Hematopoietic multipotent progenitor cell treated with erythropoietin and hydrocortisone succinate and interleukin-3 and kit ligand, for 15 days (in vitro differentiated cells): ENCODE measurements around the gene VPREB1.
"Not testable (repeated sequence)": the region's sequence is repeated elsewhere in the genome, so short reads cannot be mapped to it uniquely, and the experiment has no call there.

ENCODE experiments used
- DNase-seq: peaks from one replicate; pipeline ENCODE4 v3.0.0-alpha.2; 2015; ENCODE audit warnings: low spot score

Gene VPREB1

DNA sequence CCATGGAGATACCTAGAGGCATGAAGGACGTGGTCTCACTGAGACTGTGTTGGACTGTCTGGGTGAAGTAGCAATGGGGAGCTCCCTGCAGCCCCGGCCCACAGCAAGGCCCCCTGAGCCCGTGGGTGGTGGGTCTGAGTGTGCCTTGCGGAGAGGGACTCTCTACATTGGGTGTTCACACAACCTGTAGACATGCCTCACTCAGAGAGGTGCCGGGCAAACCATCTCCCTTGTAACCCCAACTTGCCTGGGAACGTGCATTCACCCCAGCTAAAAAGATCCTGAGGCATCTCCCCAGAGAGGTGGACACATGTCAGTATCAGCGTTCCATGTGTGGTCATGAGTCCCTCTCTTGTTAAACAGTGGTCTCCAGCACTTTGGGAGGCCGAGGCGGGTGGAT, 2.1 kb downstream of the VPREB1 start:
- DNase-seq = no peak

DNA sequence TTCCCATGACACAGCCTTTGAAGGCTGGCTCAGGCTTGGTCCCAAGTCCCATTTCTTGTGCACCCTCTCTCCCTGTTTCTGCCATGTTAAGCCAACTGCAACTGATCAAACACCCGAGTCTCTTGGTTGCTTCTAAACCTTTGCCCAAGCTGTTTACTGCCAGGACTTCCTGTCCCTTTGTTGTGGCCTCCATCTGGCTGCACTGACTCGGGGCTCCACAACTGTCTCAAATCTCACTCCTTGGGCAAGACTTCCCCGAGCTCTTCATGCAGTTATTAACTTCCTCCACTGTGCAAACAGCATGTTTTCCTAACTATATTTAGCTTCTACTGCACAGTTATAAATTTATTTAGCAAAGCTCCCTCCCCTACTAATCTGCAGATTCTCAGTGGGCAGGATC, 4.3 kb downstream of the VPREB1 start:
- DNase-seq = no peak

DNA sequence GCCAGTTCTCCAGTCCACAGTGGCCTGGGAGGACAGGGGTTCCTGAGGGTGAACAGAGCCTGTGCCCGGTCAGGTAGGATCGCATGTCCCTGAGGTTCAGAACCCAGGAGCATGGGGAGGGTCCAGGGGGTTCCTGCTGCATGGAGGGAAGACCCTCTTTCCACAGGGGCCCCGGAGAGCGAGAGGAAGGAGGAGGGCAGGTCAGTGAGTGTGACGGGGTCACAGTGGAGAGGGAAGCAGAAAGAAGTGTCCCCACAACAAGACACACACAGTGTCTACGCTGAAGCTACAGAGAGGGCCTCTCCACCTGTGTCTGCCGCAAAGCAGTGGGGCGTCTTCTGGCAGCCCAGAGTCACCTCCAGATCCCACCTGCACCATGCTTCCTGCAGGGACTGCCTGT, 6.1 kb downstream of the VPREB1 start:
- DNase-seq = not testable (repeated sequence)

DNA sequence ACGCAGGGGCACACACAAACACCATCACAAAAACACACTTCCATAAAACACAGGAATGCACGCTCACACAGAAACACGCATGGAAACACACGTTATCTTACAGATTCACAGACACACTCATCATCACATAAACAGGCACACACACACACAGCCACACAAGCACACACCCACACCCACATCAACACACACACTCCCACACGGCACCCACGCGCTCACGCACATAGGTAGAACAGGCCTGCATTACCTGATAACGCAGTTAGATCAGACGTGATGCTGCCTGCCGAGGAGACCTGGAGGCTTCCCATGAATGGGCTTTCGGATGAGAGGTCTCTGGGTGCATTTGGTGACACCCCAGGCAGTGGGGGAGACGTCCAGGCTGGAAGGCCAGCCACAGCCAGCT, 11.5 kb downstream of the VPREB1 start:
- DNase-seq = not testable (repeated sequence)

DNA sequence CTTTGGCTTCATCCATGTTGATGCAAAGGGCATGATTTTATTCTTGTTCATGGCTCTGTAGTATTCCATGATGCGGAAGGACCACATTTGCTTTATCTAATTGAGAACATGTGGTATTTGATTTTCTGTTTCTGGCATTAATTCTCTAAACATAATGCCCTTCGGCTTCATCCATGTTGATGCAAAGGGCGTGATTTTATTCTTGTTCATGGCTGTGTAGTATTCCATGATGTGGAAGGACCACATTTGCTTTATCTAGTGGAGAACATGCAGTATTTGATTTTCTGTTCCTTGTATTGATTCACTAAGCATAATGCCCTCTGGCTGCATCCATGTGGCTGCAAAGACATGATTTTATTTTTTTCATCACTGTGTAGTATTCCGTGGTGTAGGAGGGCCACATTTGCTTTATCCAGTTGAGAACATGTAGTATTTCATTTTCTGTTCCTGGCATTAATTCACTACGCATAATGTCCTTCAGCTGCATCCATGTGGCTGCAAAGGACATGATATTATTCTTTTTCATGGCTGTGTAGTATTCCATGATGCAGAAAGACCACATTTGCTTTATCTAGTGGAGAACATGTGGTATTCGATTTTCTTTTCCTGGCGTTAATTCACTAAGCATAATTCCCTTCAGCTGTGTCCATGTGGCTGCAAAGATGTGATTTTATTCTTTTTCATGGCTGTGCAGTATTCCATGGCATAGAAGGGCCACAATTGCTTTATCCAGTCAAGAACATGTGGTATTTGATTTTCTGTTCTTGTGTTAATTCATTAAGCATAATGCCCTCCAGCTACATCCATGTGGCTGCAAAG, 14.2 kb downstream of the VPREB1 start:
- DNase-seq = not testable (repeated sequence)

DNA sequence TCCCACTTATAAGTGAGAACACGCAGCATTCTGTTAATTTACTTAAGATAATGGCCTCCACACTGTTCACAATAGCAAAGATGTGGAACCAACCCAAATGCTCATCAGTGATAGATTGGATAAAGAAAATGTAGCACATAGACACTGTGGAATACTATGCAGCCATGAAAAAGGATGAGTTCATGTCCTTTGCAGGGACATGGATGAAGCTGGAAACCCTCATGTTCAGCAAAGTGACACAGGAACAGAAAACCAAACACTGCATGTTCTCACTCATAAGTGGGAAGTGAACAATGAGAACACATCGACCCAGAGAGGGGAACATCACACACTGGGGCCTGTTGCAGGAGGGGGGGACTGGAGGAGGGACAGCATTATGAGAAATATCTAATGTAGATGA, 15.6 kb downstream of the VPREB1 start:
- not testable (repeated sequence) for DNase-seq

DNA sequence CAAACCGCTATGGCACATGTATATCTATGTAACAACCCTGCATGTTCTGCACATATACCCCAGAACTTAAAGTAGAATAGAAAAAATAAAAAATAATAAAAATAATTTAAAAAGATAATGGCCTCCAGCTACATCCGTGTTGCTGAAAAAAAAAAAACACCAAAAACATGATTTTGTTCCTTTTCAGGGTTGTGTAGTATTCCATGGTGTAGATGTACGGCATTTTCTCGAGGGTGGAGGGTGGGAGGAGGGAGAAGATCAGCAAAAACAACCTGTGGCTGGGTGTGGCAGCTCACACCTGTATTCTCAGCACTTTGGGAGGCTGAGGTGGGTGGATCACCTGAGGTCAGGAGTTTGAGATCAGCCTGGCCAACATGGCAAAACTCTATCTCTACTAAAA, 16.0 kb downstream of the VPREB1 start:
- DNase-seq = not testable (repeated sequence)

DNA sequence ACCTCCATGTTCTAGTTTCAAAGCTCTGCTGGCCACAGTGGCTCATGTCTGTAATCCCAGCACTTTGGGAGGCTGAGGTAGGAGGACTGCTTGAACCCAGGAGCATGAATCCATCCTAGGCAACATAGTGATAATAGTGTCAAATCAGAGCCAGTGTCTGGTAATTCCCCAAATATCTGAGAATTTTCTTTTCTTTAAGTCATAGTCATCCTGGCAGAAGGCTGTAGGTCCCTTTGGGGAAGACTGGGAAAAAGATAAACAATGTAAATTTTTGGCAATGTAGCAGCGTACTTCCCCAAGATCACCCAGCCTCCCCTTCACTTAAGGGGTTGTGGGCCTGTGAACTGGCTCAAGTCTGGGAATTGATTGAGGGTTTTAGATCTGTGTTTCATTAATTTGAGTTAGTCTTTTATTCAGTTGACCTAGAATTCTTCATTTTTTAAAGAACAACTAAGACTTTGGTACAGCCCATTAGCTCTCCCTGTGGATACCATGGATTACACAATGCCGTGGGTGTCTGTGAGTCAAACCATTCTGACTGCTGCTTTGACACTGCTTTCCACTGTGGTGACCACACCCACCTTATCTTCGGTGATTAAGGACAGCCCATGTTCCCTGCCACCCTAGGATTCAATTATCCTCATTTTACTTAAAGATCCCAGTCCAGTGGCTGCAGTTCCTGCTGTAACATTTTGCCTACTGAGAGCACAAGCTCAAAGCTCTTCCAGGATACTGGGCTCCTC, 17.9 kb downstream of the VPREB1 start:
- not testable (repeated sequence) for DNase-seq

DNA sequence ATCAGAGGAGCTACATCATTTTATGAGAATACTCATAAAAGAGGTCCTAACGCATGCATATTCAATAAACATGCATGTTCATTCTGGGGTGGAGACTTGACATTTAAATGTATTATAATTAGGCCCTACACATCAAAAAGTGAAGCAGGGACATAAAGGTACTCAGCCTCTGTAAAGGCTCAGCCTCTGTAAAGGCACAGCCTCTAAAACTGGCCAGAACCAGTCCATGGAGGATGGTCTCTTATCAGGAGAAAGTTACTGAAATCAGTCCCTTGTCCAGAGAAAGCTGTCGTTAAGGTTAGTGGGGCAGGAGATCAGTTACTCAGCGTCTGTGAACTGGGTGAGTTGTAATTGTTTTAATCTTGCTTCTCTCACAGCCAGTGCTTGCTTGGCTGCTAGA, 19.2 kb downstream of the VPREB1 start:
- DNase-seq = not testable (repeated sequence)

DNA sequence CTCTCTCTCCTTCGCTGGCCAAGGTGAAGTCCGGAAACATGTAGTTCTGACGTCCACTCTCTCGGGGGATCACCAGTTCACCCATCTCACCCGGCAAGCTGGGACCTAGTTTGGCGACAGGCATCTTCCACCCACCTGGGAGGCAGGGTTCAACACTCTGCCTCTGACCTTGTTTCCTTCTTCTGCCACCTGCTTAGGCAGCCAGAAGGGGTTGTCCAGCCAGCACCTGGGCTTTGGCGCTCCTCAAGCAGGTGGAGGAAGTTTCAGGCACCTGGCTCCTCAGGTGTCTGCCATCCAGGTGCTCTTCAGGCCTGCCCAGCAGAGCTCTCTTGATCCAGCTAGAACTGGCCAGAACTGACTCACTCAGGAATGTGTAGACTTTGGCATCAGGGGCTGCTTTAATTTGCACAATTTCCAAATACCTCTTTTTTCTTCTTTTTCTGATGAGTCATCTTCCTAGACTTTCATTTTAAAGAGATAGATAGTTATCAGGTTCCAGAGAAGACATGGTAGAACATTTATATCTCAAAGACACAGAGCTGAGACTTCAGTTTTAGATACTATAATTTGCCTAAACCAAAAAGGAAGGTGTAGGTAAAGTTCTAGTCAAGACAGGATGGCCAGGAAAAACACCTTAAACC, 25.6 kb downstream of the VPREB1 start:
- not testable (repeated sequence) for DNase-seq

DNA sequence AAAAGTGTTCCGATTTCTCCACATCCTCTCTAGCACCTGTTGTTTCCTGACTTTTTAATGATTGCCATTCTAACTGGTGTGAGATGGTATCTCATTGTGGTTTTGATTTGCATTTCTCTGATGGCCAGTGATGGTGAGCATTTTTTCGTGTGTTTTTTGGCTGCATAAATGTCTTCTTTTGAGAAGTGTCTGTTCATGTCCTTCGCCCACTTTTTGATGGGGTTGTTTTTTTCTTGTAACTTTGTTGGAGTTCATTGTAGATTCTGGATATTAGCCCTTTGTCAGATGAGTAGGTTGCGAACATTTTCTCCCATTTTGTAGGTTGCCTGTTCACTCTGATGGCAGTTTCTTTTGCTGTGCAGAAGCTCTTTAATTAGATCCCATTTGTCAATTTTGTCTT, 32.8 kb downstream of the VPREB1 start:
- not testable (repeated sequence) for DNase-seq

DNA sequence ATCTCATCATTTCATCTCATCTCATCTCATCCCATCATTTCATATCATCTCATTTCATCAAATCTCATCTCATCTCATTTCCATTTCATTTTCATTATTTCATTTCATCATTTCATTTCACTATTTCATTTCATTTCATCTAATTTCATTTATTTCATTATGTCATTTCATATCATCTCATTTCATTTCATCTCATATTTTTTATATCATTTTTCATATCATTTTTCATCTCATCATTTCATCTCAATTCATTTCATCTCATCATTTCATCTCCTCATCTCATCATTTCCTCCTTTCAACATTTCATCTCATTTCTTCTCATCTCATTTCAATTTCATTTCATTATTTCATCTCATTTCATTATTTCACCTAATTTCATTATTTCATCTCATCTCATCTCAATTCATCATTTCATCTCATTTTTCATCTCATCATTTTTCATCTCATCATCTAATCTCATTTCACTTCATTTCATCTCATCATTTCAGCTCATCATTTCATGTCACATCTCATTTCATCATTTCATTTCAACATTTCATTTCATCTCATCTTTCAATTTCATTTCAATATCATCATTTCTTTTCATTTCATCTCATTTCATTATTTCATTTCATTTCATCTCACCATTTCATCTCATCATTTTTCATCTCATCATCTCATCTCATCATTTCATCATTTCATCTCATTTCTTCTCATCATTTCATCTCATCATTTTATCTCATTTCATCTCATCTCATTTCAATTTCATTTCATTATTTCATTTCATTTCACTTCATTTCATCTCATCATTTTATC, 40.6 kb downstream of the VPREB1 start:
- DNase-seq = not testable (repeated sequence)

DNA sequence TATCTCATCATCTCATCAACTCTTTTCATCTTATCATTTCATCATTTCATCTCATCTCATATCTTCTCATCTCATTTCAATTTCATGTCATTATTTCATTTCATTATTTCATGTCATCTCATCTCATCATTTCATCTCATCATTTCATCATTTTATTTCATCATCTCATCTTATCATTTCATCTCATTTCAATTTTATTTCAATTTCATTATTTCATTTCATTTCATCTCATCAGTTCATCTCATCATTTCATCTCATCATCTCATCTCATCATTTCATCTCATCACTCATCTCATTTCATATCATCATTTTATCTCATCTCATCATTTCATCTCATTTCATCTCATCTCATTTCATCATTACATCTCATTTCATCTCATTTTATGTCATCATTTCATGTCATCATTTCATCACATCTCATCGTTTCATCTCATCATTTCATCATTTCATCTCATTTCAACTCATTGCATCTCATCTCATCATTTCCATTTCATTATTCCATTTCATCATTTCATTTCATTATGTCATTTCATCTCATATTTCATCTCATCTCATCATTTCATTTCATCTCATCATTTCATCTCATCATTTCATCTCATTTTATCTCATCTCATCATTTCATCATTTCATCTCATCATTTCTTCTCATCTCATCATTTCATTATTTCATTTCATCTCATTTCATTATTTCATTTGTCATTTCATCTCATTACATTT, 42.0 kb downstream of the VPREB1 start:
- not testable (repeated sequence) for DNase-seq

DNA sequence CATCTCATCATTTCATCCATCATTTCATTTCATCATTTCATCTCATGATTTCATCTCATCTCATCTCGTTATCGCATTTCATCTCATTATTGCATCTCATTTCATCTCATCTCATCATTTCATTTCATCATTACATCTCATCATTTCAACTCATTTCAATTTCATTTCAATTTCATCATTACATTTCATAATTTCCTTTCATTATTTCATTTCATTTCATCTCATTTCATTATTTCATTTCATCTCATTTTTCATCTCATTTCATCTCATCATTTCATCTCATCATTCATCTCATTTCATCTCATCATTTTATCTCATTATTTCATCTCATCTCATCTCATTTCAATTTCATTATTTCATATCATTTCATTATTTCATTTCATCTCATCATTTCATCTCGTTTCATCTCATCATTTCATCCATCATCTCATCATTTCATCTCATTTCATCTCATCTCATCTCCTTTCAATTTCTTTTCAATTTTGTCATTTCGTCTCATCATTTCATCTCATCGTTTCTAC, 42.6 kb downstream of the VPREB1 start:
- DNase-seq = not testable (repeated sequence)

DNA sequence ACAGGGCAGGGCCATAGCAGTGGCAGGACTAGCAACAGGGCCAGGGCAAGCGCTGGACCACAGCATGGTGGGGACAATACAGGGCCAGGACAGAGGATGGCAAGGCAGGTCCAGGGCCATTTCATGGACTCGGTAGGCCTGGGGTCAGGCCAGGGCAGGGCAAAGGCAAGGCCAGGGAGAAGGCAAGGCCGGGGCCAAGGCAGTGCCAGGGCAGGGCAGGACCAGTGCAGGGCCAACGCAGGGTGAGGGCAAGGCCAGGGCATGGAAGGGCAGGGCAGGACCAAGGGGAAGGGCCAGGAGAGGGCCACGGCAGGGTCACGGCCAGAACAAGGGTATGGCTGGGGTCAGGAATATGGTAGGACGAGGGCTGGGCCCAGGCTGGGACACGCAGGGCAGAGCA, 45.1 kb downstream of the VPREB1 start:
- DNase-seq = not testable (repeated sequence)

DNA sequence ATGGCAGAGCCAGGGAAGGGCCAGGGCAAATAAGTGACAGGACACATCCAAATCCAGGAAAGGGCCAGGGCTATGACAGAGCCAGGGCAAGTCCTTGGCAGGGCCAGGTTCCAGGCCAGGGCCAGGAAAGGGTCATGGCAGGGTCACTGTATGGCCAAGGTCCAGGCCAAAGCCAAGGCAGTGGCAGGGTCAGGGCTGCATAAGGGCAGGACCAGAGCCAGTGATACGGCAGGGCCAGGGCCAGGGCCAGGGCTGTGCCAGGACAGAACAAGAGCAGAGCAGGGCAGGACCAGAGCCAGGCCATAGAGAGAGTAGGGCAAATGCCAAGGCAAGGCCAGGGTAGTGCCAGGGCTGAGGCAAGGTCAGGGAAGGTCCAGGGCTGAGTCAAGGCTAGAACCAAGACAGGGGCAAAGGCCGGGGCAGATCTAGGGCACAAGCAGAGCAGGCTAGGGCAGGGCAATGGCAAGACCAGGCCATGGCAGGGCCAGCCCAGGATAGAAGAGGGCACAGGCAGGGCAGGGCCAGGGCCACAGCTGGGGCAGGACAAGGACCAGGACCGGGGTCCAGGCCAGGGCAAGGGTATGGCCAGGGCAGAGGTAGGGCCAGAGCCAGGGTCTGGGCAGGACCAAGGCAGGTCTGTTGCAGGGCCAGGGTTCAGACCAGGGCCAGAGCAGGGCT, 46.7 kb downstream of the VPREB1 start:
- not testable (repeated sequence) for DNase-seq

DNA sequence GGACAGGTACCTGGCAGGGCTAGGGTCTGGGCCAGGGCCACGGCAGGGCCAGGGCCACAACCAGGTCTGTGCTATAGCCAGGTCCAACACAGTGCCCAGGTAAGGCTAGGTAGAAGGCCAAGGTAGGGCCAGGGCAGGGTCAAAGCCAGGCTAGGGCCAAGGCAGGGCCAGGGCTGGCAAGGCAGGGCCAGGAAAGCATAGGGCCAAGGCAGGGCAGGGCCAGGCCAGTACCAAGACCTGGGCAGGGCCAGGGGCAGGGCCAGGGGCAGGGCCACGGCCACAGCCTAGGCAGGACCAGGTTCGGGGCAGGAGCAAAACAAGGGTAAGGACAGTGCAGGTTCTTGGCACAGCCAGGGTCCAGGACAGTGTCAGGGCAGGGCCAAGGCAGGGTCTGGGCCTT, 48.1 kb downstream of the VPREB1 start:
- DNase-seq = not testable (repeated sequence)

DNA sequence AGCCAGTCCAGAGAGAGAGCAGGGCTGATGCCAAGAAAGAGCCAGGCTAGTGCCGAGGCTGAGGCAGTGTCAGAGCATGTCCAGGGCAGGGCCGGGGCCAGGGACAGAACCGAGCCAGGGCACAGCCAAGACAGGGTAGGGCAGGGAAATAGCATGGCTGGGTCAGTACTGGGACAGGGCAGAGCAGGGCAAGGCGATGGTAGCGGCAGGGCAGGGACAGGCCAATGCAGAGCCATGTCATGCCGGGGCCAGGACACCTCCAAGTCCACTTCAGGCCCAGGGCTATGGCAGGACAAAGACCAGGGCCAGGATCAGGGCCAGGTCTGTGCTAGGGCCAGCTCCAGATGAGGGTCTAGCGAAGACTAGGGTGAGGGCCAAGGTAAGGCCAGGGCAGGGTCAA, 48.9 kb downstream of the VPREB1 start:
- DNase-seq = not testable (repeated sequence)

DNA sequence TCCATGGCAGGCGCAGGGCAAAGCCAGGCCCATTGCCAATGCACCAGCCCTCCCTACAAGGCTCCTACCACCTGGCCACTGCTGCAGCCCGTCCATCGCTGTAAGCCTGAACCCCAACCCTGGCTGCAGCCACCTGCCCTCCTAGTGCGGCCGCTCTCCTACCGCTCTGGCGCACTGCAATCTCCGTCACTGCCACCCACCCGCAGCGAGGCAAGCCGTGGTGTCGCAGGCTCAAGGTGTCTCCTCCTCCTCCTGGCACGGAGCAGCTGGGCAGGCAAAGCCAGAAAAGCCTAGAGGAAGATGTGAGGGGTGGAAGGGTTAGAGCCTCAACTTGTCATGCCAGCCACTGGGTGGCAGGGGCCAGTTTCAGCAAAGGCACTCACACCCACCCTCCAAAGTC, 50.1 kb downstream of the VPREB1 start:
- not testable (repeated sequence) for DNase-seq
